COR-L47 (cell line): ENCODE data around the gene TMPRSS13.

Source experiments
- DNase-seq: peaks from one replicate; lab custom pipeline; 2025; lab: John Stamatoyannopoulos, UW

Gene TMPRSS13

GRCh38 chr11:117912497-117912896 lies 16.7 kb downstream of the TMPRSS13 start:
- DNase-seq: no peak

GRCh38 chr11:117911694-117912093 lies 17.5 kb downstream of the TMPRSS13 start:
- DNase-seq: no peak

- DNase-seq: no peak
Measured at GRCh38 chr11:117910941-117911655, 18.1 kb downstream of the TMPRSS13 start.

- DNase-seq: no peak
Measured at GRCh38 chr11:117910525-117910924, 18.7 kb downstream of the TMPRSS13 start.

GRCh38 chr11:117909611-117910382 lies 19.4 kb downstream of the TMPRSS13 start:
- DNase-seq: no peak

GRCh38 chr11:117908959-117909610 lies 20.1 kb downstream of the TMPRSS13 start:
- DNase-seq: no peak

GRCh38 chr11:117908109-117908895 lies 20.9 kb downstream of the TMPRSS13 start:
- no peak for DNase-seq

- DNase-seq: peak; percentile 96
Measured at GRCh38 chr11:117907276-117908108, 21.7 kb downstream of the TMPRSS13 start.

GRCh38 chr11:117906710-117907109 lies 22.5 kb downstream of the TMPRSS13 start:
- DNase-seq: no peak

- no peak for DNase-seq
Measured at GRCh38 chr11:117906126-117906525, 23.1 kb downstream of the TMPRSS13 start.

- DNase-seq: no peak
Measured at GRCh38 chr11:117905524-117905923, 23.7 kb downstream of the TMPRSS13 start.

- peak; percentile 23 for DNase-seq
Measured at GRCh38 chr11:117903505-117904382, 25.5 kb downstream of the TMPRSS13 start.

GRCh38 chr11:117902001-117902845 lies 27.0 kb downstream of the TMPRSS13 start:
- DNase-seq: no peak

- no peak for DNase-seq
Measured at GRCh38 chr11:117901601-117902000, 27.6 kb downstream of the TMPRSS13 start.

- no peak for DNase-seq
Measured at GRCh38 chr11:117900720-117901440, 28.3 kb downstream of the TMPRSS13 start.

GRCh38 chr11:117900121-117900648 lies 29.0 kb downstream of the TMPRSS13 start:
- no peak for DNase-seq

- no peak for DNase-seq
Measured at GRCh38 chr11:117898059-117898458, 31.1 kb downstream of the TMPRSS13 start.

GRCh38 chr11:117892651-117893050 lies 36.6 kb downstream of the TMPRSS13 start:
- no peak for DNase-seq
